GM10248 (cell line): Measurements from ENCODE around the gene GPD2.

Experiments
- CTCF ChIA-PET: fragments of 300-600 bp; sonication (Branson Sonifier 250); formaldehyde crosslinking; extraction: SDS; loops from one replicate; lab custom pipeline; 2021; ENCODE audit warnings: antibody characterized with exemption; lab: Yijun Ruan, JAX
- POLR2A ChIA-PET: fragments of 350-650 bp; sonication (Branson Sonifier 250); formaldehyde crosslinking; extraction: SDS; loops from one replicate; lab custom pipeline; 2020; ENCODE audit warnings: antibody characterized with exemption; lab: Yijun Ruan, JAX
- DNase-seq: peaks from one replicate; pipeline ENCODE4 v3.0.0; 2012; ENCODE audit errors: extremely low spot score
- CTCF ChIP-seq: IDR thresholded peaks from 2 replicates; pipeline ENCODE4 v1.5.1; 2012; ENCODE audit warnings: mild to moderate bottlenecking, low read depth; ENCODE audit errors: extremely low read depth, missing control alignments, control extremely low read depth

The GPD2 gene

GRCh38 chr2:156455361-156455975 is 19.3 kb downstream of the GPD2 start:
- no peak for TF ChIP-seq CTCF
- ChIA-PET CTCF (no interaction called here), POLR2A (no interaction called here)
- DNase-seq = no peak

DNA sequence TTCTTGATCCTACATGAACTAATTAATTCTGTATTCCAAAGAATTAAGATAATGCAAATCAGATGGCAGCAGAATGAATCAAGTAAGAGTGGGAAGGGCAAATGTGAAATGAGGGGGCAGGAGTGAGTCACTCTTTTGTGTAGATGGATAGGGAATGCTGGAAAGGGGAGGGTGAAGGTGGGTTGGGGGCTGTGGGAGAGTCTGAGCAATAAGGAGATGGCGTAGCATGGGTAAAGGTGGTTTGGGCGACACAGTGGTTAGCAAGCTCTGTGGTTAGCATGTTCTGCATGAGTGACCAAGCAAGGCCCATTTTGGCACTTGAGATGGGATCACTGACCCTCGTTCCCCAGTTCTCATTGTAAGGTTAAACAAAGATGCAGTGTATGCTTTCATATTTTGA is 20.4 kb downstream of the GPD2 start:
- ChIA-PET CTCF (no interaction called here), POLR2A (no interaction called here)
- TF ChIP-seq CTCF = no peak
- no peak for DNase-seq

- no peak for DNase-seq
- TF ChIP-seq CTCF = no peak
- ChIA-PET POLR2A (no interaction called here), CTCF (interaction anchor here (0.6 to 1.8 kb wide), 5 partner anchors 8 to 123 kb away, joined by 3 to 4 read pairs (median 3); no protein-coding TSS in a partner anchor)
Measured at GRCh38 chr2:156457523-156458517, 21.6 kb downstream of the GPD2 start.

DNA sequence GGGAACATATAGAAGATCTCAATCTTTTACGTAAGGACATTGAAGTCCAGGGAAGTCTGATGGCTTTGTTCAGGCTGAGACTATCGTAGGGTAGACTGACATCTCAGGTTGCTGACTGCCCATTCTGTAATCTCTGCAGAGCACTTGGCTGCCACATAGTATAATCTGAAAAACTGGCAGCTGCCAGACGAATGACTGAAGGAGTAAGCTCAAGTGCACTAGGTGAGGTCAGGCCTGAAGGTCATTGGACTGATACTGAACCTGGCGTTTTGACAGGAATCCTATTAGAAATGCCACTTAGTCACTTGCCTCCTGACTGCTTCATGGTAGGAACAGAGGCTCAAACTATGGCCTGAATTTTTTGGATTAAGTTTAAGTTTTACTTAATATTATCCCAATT is 23.5 kb downstream of the GPD2 start:
- ChIA-PET POLR2A (no interaction called here), CTCF (no interaction called here)
- no peak for TF ChIP-seq CTCF
- no peak for DNase-seq

DNA sequence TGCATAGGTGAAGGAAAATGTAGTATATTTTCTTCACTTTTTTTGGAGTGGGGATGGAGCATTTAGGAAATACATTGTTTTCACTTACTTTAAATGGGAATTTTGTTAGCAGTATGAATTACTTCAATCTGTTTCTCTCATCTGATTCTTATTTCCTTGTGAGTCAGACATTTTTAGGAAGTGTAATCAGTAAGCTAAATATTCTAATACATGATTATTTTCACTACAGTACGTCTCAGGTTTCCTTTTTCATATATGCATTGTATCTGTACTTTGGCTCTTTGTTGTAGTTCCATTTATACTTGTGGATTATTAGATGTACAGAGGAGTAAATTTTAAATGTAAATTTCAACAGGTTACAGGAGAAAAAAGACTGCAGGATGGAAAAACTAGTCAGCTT is 27.9 kb downstream of the GPD2 start:
- DNase-seq = no peak
- CTCF ChIA-PET = interaction anchor here (0.8 to 1.6 kb wide), 7 partner anchors 9 to 126 kb away, joined by 3 to 5 read pairs (median 3); no protein-coding TSS in a partner anchor
- TF ChIP-seq CTCF = no peak
- POLR2A ChIA-PET = no interaction called here

DNA sequence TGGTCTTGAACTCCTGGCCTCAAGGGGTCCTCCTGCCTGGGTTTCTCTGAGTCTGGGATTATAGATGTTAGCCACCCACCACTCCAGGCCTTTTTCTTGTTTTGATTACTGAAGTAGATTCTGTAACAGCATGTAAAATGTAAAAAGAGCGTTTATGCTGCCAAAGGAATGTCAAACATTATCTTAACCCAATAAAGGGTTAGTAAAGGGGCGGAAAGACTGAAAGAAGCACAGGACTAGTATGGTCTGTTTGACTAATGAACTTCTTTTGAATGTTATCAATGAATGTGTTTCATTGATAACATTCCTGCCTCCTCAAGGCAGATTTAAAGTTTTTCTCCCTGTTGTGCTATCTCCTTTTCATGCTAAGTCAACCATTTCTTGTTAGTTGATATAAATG is 29.4 kb downstream of the GPD2 start:
- ChIA-PET POLR2A (no interaction called here), CTCF (interaction anchor here (1.2 to 1.9 kb wide), 6 partner anchors 7 to 124 kb away, joined by 3 to 5 read pairs (median 4); no protein-coding TSS in a partner anchor)
- no peak for DNase-seq
- TF ChIP-seq CTCF = no peak
